ENCODE results near the gene ZFHX3. TPM values are rescaled to one million over a fixed set of nuclear protein-coding genes. Genes with fewer than 3 reads are reported as not detected.

ZFHX3 gene
- polyA plus RNA-seq, 1 donor from 2014 or later: 26.4 TPM

DNA sequence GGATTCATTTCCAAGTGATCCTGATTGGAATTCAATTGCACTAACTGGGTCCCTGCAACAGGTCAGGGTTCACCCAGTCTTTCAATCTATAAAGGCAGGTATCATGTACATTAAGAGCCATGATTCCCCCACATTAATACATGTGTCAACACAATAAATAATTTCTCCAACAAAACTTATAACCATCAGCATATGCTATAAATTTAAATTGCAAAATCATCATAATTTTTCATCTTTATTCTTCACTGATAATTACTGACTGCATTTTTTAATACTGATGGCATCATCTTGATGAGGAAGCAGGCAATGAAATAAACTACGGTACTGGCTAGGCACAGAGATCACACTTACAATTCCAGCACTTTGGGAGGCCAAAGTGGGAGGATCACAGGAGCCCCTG lies 59.4 kb downstream of the ZFHX3 start:
- H2AFZ ChIP-seq (ENCODE audit: low read depth, low read length): no peak overlapping the region
- H3K9me2 ChIP-seq (ENCODE audit: insufficient read depth, low read length): no peaks in the 10 kb centered on the region
- no peak overlapping the region for H3K27ac ChIP-seq (ENCODE audit: low read length)
- H3K4me2 ChIP-seq (ENCODE audit: low read length): no peak overlapping the region
- H3K4me3 ChIP-seq (ENCODE audit: low read length): no peak overlapping the region
- H3K27me3 ChIP-seq (ENCODE audit: insufficient read depth, low read depth, low read length): no peaks in the 10 kb centered on the region
- H4K20me1 ChIP-seq (ENCODE audit: insufficient read depth): peaks cover 98% of the 10 kb centered on the region
- TF ChIP-seq, protein P1, sequence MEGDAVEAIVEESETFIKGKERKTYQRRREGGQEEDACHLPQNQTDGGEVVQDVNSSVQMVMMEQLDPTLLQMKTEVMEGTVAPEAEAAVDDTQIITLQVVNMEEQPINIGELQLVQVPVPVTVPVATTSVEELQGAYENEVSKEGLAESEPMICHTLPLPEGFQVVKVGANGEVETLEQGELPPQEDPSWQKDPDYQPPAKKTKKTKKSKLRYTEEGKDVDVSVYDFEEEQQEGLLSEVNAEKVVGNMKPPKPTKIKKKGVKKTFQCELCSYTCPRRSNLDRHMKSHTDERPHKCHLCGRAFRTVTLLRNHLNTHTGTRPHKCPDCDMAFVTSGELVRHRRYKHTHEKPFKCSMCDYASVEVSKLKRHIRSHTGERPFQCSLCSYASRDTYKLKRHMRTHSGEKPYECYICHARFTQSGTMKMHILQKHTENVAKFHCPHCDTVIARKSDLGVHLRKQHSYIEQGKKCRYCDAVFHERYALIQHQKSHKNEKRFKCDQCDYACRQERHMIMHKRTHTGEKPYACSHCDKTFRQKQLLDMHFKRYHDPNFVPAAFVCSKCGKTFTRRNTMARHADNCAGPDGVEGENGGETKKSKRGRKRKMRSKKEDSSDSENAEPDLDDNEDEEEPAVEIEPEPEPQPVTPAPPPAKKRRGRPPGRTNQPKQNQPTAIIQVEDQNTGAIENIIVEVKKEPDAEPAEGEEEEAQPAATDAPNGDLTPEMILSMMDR (IDR thresholded peaks at IDR 0.05; ENCODE audit: poor library complexity, severe bottlenecking): no peak
- TF ChIP-seq EP300 (conservative IDR thresholded peaks at IDR 0.05; ENCODE audit: poor library complexity, severe bottlenecking) (no peak), SMC3 (conservative IDR thresholded peaks at IDR 0.05; ENCODE audit: poor library complexity) (no peak), MXI1 (conservative IDR thresholded peaks at IDR 0.05; ENCODE audit: poor library complexity, severe bottlenecking) (no peak), POLR2AphosphoS5 (IDR thresholded peaks at IDR 0.05) (no peak), TAF1 (IDR thresholded peaks at IDR 0.05; ENCODE audit: low read depth) (no peak), RAD21 (conservative IDR thresholded peaks at IDR 0.05) (no peak), EZH2 (IDR thresholded peaks at IDR 0.05; ENCODE audit: borderline replicate concordance, insufficient read depth, low read length, poor library complexity, severe bottlenecking) (no peak)
- TF ChIP-seq, protein P2, sequence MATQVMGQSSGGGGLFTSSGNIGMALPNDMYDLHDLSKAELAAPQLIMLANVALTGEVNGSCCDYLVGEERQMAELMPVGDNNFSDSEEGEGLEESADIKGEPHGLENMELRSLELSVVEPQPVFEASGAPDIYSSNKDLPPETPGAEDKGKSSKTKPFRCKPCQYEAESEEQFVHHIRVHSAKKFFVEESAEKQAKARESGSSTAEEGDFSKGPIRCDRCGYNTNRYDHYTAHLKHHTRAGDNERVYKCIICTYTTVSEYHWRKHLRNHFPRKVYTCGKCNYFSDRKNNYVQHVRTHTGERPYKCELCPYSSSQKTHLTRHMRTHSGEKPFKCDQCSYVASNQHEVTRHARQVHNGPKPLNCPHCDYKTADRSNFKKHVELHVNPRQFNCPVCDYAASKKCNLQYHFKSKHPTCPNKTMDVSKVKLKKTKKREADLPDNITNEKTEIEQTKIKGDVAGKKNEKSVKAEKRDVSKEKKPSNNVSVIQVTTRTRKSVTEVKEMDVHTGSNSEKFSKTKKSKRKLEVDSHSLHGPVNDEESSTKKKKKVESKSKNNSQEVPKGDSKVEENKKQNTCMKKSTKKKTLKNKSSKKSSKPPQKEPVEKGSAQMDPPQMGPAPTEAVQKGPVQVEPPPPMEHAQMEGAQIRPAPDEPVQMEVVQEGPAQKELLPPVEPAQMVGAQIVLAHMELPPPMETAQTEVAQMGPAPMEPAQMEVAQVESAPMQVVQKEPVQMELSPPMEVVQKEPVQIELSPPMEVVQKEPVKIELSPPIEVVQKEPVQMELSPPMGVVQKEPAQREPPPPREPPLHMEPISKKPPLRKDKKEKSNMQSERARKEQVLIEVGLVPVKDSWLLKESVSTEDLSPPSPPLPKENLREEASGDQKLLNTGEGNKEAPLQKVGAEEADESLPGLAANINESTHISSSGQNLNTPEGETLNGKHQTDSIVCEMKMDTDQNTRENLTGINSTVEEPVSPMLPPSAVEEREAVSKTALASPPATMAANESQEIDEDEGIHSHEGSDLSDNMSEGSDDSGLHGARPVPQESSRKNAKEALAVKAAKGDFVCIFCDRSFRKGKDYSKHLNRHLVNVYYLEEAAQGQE (IDR thresholded peaks at IDR 0.05; ENCODE audit: borderline replicate concordance): no peak
- no peak overlapping the region for H3K9ac ChIP-seq (ENCODE audit: low read length)
- no peaks in the 10 kb centered on the region for H3K36me3 ChIP-seq (ENCODE audit: insufficient read depth, low read length)
- H3K9me3 ChIP-seq (ENCODE audit: low read length): no peaks in the 10 kb centered on the region
- H3F3A ChIP-seq (ENCODE audit: insufficient read depth, low read length, poor library complexity, severe bottlenecking): peaks cover 3% of the 10 kb centered on the region
- H3K79me2 ChIP-seq (replicated peaks; ENCODE audit: insufficient read depth, low read length): peaks cover 100% of the 10 kb centered on the region

DNA sequence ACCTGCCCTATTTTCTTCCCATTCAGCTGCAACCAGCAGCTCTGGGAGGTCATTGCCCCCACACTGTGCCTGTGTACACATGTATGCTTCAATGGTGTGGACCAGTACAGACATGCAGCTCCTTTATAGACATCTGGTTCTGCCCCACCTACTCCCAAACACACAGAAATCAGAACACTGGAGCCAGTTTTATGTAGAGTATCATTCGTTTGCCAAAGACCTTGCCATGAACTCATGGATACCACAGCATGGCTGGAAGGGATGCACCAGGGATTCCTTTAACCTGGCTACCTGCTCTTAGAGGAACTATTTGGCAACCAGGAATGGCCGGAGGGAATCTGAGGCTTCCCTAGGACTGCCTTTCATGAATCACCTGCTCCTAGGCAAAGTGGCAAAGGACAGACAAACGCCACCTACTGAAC lies 60.4 kb downstream of the ZFHX3 start:
- Histone ChIP-seq H3K4me2 (ENCODE audit: low read length) (no peak overlapping the region), H2AFZ (ENCODE audit: low read depth, low read length) (no peak overlapping the region), H3F3A (ENCODE audit: insufficient read depth, low read length, poor library complexity, severe bottlenecking) (peaks cover 3% of the 10 kb centered on the region), H3K9ac (ENCODE audit: low read length) (no peak overlapping the region), H3K9me2 (ENCODE audit: insufficient read depth, low read length) (no peaks in the 10 kb centered on the region), H3K79me2 (replicated peaks; ENCODE audit: insufficient read depth, low read length) (peaks cover 100% of the 10 kb centered on the region), H3K27me3 (ENCODE audit: insufficient read depth, low read depth, low read length) (no peaks in the 10 kb centered on the region), H4K20me1 (ENCODE audit: insufficient read depth) (peaks cover 99% of the 10 kb centered on the region), H3K9me3 (ENCODE audit: low read length) (no peaks in the 10 kb centered on the region), H3K27ac (ENCODE audit: low read length) (no peak overlapping the region), H3K36me3 (ENCODE audit: insufficient read depth, low read length) (no peaks in the 10 kb centered on the region), H3K4me3 (ENCODE audit: low read length) (no peak overlapping the region)
- TF ChIP-seq, protein P2 (IDR thresholded peaks at IDR 0.05; ENCODE audit: borderline replicate concordance): no peak
- TF ChIP-seq EP300 (conservative IDR thresholded peaks at IDR 0.05; ENCODE audit: poor library complexity, severe bottlenecking) (no peak), RAD21 (conservative IDR thresholded peaks at IDR 0.05) (no peak), SMC3 (conservative IDR thresholded peaks at IDR 0.05; ENCODE audit: poor library complexity) (no peak), POLR2AphosphoS5 (IDR thresholded peaks at IDR 0.05) (no peak), EZH2 (IDR thresholded peaks at IDR 0.05; ENCODE audit: borderline replicate concordance, insufficient read depth, low read length, poor library complexity, severe bottlenecking) (no peak), TAF1 (IDR thresholded peaks at IDR 0.05; ENCODE audit: low read depth) (no peak), MXI1 (conservative IDR thresholded peaks at IDR 0.05; ENCODE audit: poor library complexity, severe bottlenecking) (no peak)
- TF ChIP-seq, protein P1 (IDR thresholded peaks at IDR 0.05; ENCODE audit: poor library complexity, severe bottlenecking): no peak

All from neural cell (in vitro differentiated cells).